Measurements from ENCODE around the gene RAPGEF3.
A peak's percentile ranks its signal among the peaks of the same experiment; 100 is the strongest.

The RAPGEF3 gene

GRCh38 chr12:47758834-47759690 lies at the start of gene RAPGEF3:
Gene RAPGEF3 (minus strand): TSS chr12:47758880. CDS start chr12:47758556, 324 bp downstream.
- no peak for DNase-seq (ENCODE audit: low read depth)
- TF ChIP-seq CTCF (IDR thresholded peaks at IDR 0.05; ENCODE audit: low read depth, low read length, missing control alignments) = peak; percentile 64
- H3K4me3 ChIP-seq (ENCODE audit: low read depth, low read length) = peak within 1 kb of the TSS; percentile 57

GRCh38 chr12:47808050-47808449 lies 49.4 kb upstream of the RAPGEF3 start:
- no peak for TF ChIP-seq CTCF (IDR thresholded peaks at IDR 0.05; ENCODE audit: low read depth, low read length, missing control alignments)
- no peak for DNase-seq (ENCODE audit: low read depth)
- H3K4me3 ChIP-seq (ENCODE audit: low read depth, low read length) = no peak overlapping the region; the same call in 1 of the 2 replicates

GRCh38 chr12:47807338-47807737 lies 48.7 kb upstream of the RAPGEF3 start:
- no peak for DNase-seq (ENCODE audit: low read depth)
- no peak overlapping the region for H3K4me3 ChIP-seq (ENCODE audit: low read depth, low read length)
- TF ChIP-seq CTCF (IDR thresholded peaks at IDR 0.05; ENCODE audit: low read depth, low read length, missing control alignments) = no peak

GRCh38 chr12:47805417-47805816 lies 46.7 kb upstream of the RAPGEF3 start:
- DNase-seq (ENCODE audit: low read depth) = no peak
- TF ChIP-seq CTCF (IDR thresholded peaks at IDR 0.05; ENCODE audit: low read depth, low read length, missing control alignments) = no peak
- H3K4me3 ChIP-seq (ENCODE audit: low read depth, low read length) = no peak overlapping the region

- TF ChIP-seq CTCF (IDR thresholded peaks at IDR 0.05; ENCODE audit: low read depth, low read length, missing control alignments) = no peak
- no peak overlapping the region for H3K4me3 ChIP-seq (ENCODE audit: low read depth, low read length)
- no peak for DNase-seq (ENCODE audit: low read depth)
Observed at GRCh38 chr12:47804171-47804570, 45.5 kb upstream of the RAPGEF3 start.

- DNase-seq (ENCODE audit: low read depth) = no peak
- H3K4me3 ChIP-seq (ENCODE audit: low read depth, low read length) = no peak overlapping the region
- TF ChIP-seq CTCF (IDR thresholded peaks at IDR 0.05; ENCODE audit: low read depth, low read length, missing control alignments) = no peak
Observed at GRCh38 chr12:47803191-47803875, 44.7 kb upstream of the RAPGEF3 start.

Measured in GM12864 (cell line).